ENCODE data around the gene GLB1L3.

DNA sequence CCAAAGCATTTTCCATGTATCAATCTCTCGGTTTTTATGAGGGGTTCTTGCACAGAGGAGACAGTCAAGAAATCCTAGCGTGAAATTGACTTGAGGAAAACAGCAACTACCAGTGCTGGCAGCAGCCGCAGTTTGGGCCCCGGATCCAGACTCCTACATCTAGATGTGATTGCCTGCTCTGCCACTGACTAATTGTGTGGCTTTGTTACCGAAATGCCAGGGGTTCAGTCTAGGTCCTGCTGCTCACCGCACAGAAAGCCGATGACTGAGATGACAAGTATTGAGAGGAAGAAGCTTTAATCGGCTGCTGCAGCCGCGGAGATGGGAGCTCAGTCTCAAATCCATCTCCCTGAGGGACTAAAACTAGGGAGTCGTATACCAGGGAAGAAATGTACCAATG, 8.2 kb upstream of the GLB1L3 start:
- TF ChIP-seq, protein P1, sequence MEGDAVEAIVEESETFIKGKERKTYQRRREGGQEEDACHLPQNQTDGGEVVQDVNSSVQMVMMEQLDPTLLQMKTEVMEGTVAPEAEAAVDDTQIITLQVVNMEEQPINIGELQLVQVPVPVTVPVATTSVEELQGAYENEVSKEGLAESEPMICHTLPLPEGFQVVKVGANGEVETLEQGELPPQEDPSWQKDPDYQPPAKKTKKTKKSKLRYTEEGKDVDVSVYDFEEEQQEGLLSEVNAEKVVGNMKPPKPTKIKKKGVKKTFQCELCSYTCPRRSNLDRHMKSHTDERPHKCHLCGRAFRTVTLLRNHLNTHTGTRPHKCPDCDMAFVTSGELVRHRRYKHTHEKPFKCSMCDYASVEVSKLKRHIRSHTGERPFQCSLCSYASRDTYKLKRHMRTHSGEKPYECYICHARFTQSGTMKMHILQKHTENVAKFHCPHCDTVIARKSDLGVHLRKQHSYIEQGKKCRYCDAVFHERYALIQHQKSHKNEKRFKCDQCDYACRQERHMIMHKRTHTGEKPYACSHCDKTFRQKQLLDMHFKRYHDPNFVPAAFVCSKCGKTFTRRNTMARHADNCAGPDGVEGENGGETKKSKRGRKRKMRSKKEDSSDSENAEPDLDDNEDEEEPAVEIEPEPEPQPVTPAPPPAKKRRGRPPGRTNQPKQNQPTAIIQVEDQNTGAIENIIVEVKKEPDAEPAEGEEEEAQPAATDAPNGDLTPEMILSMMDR (conservative IDR thresholded peaks at IDR 0.05; ENCODE audit: low read length), result no peak
- no peak for TF ChIP-seq EZH2phosphoT487 (IDR thresholded peaks at IDR 0.05; ENCODE audit: borderline replicate concordance)
